Keratinocyte (primary cell): ENCODE results near the gene B3GAT1.

Source experiments
- EZH2 ChIP-seq: IDR thresholded peaks from one replicate; pipeline ENCODE4 v1.6.1; 2012; ENCODE audit warnings: inconsistent platforms, mild to moderate bottlenecking, low read length, moderate library complexity
- TF ChIP-seq, protein P1 (sequence below), 3 experiments: IDR thresholded peaks in 1 of 3; conservative IDR thresholded peaks in 1 of 3; optimal IDR thresholded peaks in 1 of 3; 2 replicates in 2 of 3; 3 replicates in 1 of 3; pipeline versions ENCODE3 to v1.5.1; 2011; ENCODE audit warnings: low read length in 3 of 3, mild to moderate bottlenecking in 3 of 3, moderate library complexity in 2 of 3, control low read depth in 1 of 3, inconsistent platforms in 1 of 3; ENCODE audit not compliant: insufficient read depth in 2 of 3; ENCODE audit errors: extremely low read depth in 1 of 3

DNA sequence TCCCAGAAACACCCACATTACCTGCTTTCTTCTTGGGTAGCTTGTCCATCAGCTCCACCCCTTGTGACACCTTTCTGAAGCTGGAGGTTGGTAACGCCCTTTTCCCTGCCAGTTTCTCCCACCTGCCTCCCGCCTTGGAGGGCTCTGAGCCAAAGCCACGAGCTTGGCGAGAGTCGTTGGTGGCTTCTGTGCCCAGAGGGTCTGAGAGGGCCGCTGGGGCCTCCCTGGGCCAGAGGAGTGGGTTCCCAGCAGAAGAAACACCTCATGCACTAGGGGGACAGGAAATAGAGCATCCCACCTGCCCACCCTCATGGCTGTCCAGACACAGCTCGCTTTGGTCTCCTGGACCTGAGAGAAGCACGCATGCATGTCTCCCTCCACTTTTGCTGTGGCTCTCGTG, 37.9 kb downstream of the B3GAT1 start:
- TF ChIP-seq EZH2 = no peak
- TF ChIP-seq, protein P1, sequence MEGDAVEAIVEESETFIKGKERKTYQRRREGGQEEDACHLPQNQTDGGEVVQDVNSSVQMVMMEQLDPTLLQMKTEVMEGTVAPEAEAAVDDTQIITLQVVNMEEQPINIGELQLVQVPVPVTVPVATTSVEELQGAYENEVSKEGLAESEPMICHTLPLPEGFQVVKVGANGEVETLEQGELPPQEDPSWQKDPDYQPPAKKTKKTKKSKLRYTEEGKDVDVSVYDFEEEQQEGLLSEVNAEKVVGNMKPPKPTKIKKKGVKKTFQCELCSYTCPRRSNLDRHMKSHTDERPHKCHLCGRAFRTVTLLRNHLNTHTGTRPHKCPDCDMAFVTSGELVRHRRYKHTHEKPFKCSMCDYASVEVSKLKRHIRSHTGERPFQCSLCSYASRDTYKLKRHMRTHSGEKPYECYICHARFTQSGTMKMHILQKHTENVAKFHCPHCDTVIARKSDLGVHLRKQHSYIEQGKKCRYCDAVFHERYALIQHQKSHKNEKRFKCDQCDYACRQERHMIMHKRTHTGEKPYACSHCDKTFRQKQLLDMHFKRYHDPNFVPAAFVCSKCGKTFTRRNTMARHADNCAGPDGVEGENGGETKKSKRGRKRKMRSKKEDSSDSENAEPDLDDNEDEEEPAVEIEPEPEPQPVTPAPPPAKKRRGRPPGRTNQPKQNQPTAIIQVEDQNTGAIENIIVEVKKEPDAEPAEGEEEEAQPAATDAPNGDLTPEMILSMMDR (optimal IDR thresholded peaks at IDR 0.05 in 1 of 3, IDR thresholded peaks at IDR 0.05 in 1 of 3, conservative IDR thresholded peaks at IDR 0.05 in 1 of 3; ENCODE audit: extremely low read depth in 1 of 3, insufficient read depth in 2 of 3, low read length in 3 of 3) = no peak
